ENCODE measurements around the gene PTPN6. TPM values are rescaled to one million over a fixed set of nuclear protein-coding genes. Genes with fewer than 3 reads are reported as not detected.

PTPN6 gene
- total RNA-seq, 1 experiment from 2014 or later: 47.7 TPM

GRCh38 chr12:6956021-6956727, 5.0 kb downstream of the PTPN6 start:
- no peaks in the 10 kb centered on the region for H3K9me2 ChIP-seq (ENCODE audit: insufficient read depth)
- DNase-seq (ENCODE audit: low read depth, low spot score) (no peak), ATAC-seq (no peak)
- no peaks in the 10 kb centered on the region for H3K27me3 ChIP-seq (ENCODE audit: insufficient read depth, low read length)
- CTCF ChIA-PET: no interaction called here
- H3K36me3 ChIP-seq (ENCODE audit: control insufficient read depth in 1 of 2, insufficient read depth in 2 of 2, low read length in 2 of 2): no peaks in the 10 kb centered on the region
- H3K4me1 ChIP-seq (ENCODE audit: control insufficient read depth in 1 of 2, insufficient read depth in 2 of 2, low read length in 2 of 2): peaks cover 10 to 11% of the 10 kb centered on the region in 2 experiments
- H3K4me3 ChIP-seq (replicated peaks in 1 of 2; ENCODE audit: low read depth in 1 of 2, low read length in 2 of 2): no peak overlapping the region
- POLR2A ChIA-PET: interaction anchor here (1.0 kb wide), 1 partner anchor 12 kb away, joined by 3 read pairs; the partner anchor contains the start of gene C12orf57
- no peak overlapping the region for H3K9ac ChIP-seq (ENCODE audit: low read length)
- BruUV-seq (replicated peaks): no TSS peak
- H2AFZ ChIP-seq (ENCODE audit: low read depth, low read length, poor library complexity, severe bottlenecking): no peak overlapping the region
- H3K27ac ChIP-seq (ENCODE audit: low read depth, low read length): no peak overlapping the region
- H3K4me2 ChIP-seq (ENCODE audit: low read length): no peak overlapping the region
- RAD21 ChIA-PET (ENCODE audit: low non-redundant PET in 1 of 2, low total read pairs in 2 of 2, uncharacterized antibody in 2 of 2, unreplicated experiment in 2 of 2): no interaction called here
- H3K79me2 ChIP-seq (ENCODE audit: insufficient read depth, low read length): no peaks in the 10 kb centered on the region
- intact Hi-C loops (cut with micrococcal nuclease): no loop called here
- TF ChIP-seq POLR2AphosphoS5 (IDR thresholded peaks at IDR 0.05; ENCODE audit: low read depth, low read length): no peak
- no peak for TF ChIP-seq ZFX (IDR thresholded peaks at IDR 0.05)
- TF ChIP-seq YY1 (IDR thresholded peaks at IDR 0.05; ENCODE audit: extremely low read depth, insufficient replicate concordance, low read depth, low read length): no peak
- TF ChIP-seq EZH2phosphoT487 (IDR thresholded peaks at IDR 0.05; ENCODE audit: borderline replicate concordance): no peak
- TF ChIP-seq CBX3 (IDR thresholded peaks at IDR 0.05; ENCODE audit: low read depth): no peak
- no peak for TF ChIP-seq ELF1 (IDR thresholded peaks at IDR 0.05; ENCODE audit: borderline replicate concordance, low read depth)
- TF ChIP-seq SP1 (IDR thresholded peaks at IDR 0.05; ENCODE audit: low read depth): no peak
- no peak for TF ChIP-seq ZNF274 (IDR thresholded peaks at IDR 0.05; ENCODE audit: low read depth, low read length)
- TF ChIP-seq REST (IDR thresholded peaks at IDR 0.05; ENCODE audit: low read depth): no peak
- no peaks in the 10 kb centered on the region for H3K9me3 ChIP-seq (ENCODE audit: control insufficient read depth in 1 of 2, insufficient read depth in 1 of 2, low read depth in 1 of 2, low read length in 2 of 2)
- no peaks in the 10 kb centered on the region for H4K20me1 ChIP-seq (ENCODE audit: insufficient read depth)

Data from HCT116 (cell line).